Measurements from ENCODE around the gene ZNFX1.

DNA sequence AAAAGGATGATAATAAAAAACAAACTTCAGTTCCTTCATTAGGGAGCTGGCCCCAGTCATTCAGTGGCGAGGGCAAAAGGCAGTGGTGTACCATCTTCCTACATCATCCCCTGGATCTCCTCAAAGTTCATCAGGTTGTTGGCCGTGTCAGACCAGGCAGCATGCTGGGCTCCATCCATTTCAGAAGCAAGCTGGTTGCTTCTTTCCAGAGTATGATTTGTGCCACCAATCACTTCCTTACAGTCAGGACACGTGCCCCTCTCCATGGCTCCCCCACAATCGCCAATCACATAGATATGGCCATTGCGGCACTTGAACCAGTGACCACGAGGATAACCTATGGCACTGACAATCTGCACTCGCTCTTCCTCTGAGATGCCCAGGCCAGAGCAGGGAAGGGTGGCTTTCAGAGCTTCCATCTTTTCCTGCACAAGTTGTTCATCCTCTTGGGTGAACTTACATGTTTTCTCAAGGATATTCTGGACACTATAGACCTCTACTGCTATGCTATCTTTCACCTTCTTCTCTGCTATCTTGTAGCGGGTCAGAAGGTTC, 30.6 kb downstream of the ZNFX1 start:
- TF ChIP-seq, protein P1, sequence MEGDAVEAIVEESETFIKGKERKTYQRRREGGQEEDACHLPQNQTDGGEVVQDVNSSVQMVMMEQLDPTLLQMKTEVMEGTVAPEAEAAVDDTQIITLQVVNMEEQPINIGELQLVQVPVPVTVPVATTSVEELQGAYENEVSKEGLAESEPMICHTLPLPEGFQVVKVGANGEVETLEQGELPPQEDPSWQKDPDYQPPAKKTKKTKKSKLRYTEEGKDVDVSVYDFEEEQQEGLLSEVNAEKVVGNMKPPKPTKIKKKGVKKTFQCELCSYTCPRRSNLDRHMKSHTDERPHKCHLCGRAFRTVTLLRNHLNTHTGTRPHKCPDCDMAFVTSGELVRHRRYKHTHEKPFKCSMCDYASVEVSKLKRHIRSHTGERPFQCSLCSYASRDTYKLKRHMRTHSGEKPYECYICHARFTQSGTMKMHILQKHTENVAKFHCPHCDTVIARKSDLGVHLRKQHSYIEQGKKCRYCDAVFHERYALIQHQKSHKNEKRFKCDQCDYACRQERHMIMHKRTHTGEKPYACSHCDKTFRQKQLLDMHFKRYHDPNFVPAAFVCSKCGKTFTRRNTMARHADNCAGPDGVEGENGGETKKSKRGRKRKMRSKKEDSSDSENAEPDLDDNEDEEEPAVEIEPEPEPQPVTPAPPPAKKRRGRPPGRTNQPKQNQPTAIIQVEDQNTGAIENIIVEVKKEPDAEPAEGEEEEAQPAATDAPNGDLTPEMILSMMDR (IDR thresholded peaks at IDR 0.05), result no peak
- TF ChIP-seq EZH2 (IDR thresholded peaks at IDR 0.05; ENCODE audit: borderline replicate concordance, insufficient read depth, low read depth, low read length, poor library complexity, severe bottlenecking), result no peak

All from B cell (primary cell).